HG03103 (cell line): ENCODE results near the gene GALNTL6.

ENCODE experiments used
- ATAC-seq: cut with Tn5 transposase; IDR thresholded peaks from one replicate; pipeline ENCODE4 v1.9.1; 2021; ENCODE audit warnings: low read depth; ENCODE audit not compliant: unreplicated experiment

The GALNTL6 gene

GRCh38 chr4:171876636-171877035, 63.4 kb downstream of the GALNTL6 start:
- no peak for ATAC-seq

- no peak for ATAC-seq
These were observed 66.9 kb downstream of the GALNTL6 start for GRCh38 chr4:171880136-171880535.

- ATAC-seq: no peak
These were observed 76.5 kb downstream of the GALNTL6 start for GRCh38 chr4:171889681-171890080.

GRCh38 chr4:171891038-171891437, 77.8 kb downstream of the GALNTL6 start:
- peak; percentile 91 for ATAC-seq

GRCh38 chr4:171896426-171896825, 83.2 kb downstream of the GALNTL6 start:
- ATAC-seq: no peak

GRCh38 chr4:171919314-171919713, 106.1 kb downstream of the GALNTL6 start:
- ATAC-seq: no peak

GRCh38 chr4:171920901-171921300, 107.7 kb downstream of the GALNTL6 start:
- ATAC-seq: no peak

- ATAC-seq: no peak
These were observed 111.7 kb downstream of the GALNTL6 start for GRCh38 chr4:171924746-171925376.

GRCh38 chr4:171928336-171928735, 115.1 kb downstream of the GALNTL6 start:
- no peak for ATAC-seq

GRCh38 chr4:171929477-171929876, 116.3 kb downstream of the GALNTL6 start:
- ATAC-seq: no peak

GRCh38 chr4:171929907-171930306, 116.7 kb downstream of the GALNTL6 start:
- ATAC-seq: no peak

- ATAC-seq: no peak
These were observed 119.0 kb downstream of the GALNTL6 start for GRCh38 chr4:171932238-171932637.

GRCh38 chr4:171940656-171941055, 127.5 kb downstream of the GALNTL6 start:
- ATAC-seq: no peak

- no peak for ATAC-seq
These were observed 134.2 kb downstream of the GALNTL6 start for GRCh38 chr4:171947400-171947799.

- ATAC-seq: no peak
These were observed 134.8 kb downstream of the GALNTL6 start for GRCh38 chr4:171948038-171948437.

- ATAC-seq: peak; percentile 96
These were observed 141.4 kb downstream of the GALNTL6 start for GRCh38 chr4:171954650-171955049.

- no peak for ATAC-seq
These were observed 143.5 kb downstream of the GALNTL6 start for GRCh38 chr4:171956678-171957077.

- no peak for ATAC-seq
These were observed 148.9 kb downstream of the GALNTL6 start for GRCh38 chr4:171962110-171962509.

- no peak for ATAC-seq
These were observed 153.2 kb downstream of the GALNTL6 start for GRCh38 chr4:171966356-171966755.

- no peak for ATAC-seq
These were observed 165.0 kb downstream of the GALNTL6 start for GRCh38 chr4:171978216-171978615.

GRCh38 chr4:171979461-171979860, 166.3 kb downstream of the GALNTL6 start:
- ATAC-seq: no peak

GRCh38 chr4:171981185-171981584, 168.0 kb downstream of the GALNTL6 start:
- no peak for ATAC-seq
